NCI-H1092 (cell line): ENCODE results near the gene NPAS1.

ENCODE experiments used
- DNase-seq: peaks from one replicate; lab custom pipeline; 2025; lab: John Stamatoyannopoulos, UW

Gene NPAS1

GRCh38 chr19:47020992-47021496, 1.4 kb downstream of the NPAS1 start:
- no peak for DNase-seq

GRCh38 chr19:47021536-47022139, 2.0 kb downstream of the NPAS1 start:
- DNase-seq = no peak

- no peak for DNase-seq
These were observed 2.5 kb downstream of the NPAS1 start for GRCh38 chr19:47022140-47022536.

- no peak for DNase-seq
These were observed 3.2 kb downstream of the NPAS1 start for GRCh38 chr19:47022541-47023447.

GRCh38 chr19:47023448-47023794, 3.8 kb downstream of the NPAS1 start:
- no peak for DNase-seq

GRCh38 chr19:47024502-47024901, 4.9 kb downstream of the NPAS1 start:
- DNase-seq = no peak

GRCh38 chr19:47026156-47026555, 6.5 kb downstream of the NPAS1 start:
- no peak for DNase-seq

GRCh38 chr19:47026889-47027288, 7.3 kb downstream of the NPAS1 start:
- no peak for DNase-seq

- DNase-seq = no peak
These were observed 8.0 kb downstream of the NPAS1 start for GRCh38 chr19:47027586-47028088.

GRCh38 chr19:47028195-47028601, 8.6 kb downstream of the NPAS1 start:
- no peak for DNase-seq

- DNase-seq = no peak
These were observed 12.7 kb downstream of the NPAS1 start for GRCh38 chr19:47032171-47032811.

GRCh38 chr19:47035127-47036096, 15.8 kb downstream of the NPAS1 start:
- DNase-seq = peak; percentile 68

GRCh38 chr19:47036097-47036651, 16.5 kb downstream of the NPAS1 start:
- peak; percentile 7 for DNase-seq

- DNase-seq = no peak
These were observed 18.1 kb downstream of the NPAS1 start for GRCh38 chr19:47037766-47038165.

- DNase-seq = no peak
These were observed 19.7 kb downstream of the NPAS1 start for GRCh38 chr19:47039239-47039874.

GRCh38 chr19:47040869-47041268, 21.2 kb downstream of the NPAS1 start:
- no peak for DNase-seq

- DNase-seq = no peak
These were observed 25.6 kb downstream of the NPAS1 start for GRCh38 chr19:47044946-47045866.

- DNase-seq = no peak
These were observed 26.3 kb downstream of the NPAS1 start for GRCh38 chr19:47045867-47046470.

GRCh38 chr19:47047272-47047762, 27.7 kb downstream of the NPAS1 start:
- no peak for DNase-seq
